ENCODE data around the gene ARRB1. TPM values are rescaled to one million over a fixed set of nuclear protein-coding genes. Genes with fewer than 3 reads are reported as not detected.

ARRB1 gene
- total and polyA plus RNA-seq, 4 donors = 3.3 to 21.2 (median 12.5) TPM

DNA sequence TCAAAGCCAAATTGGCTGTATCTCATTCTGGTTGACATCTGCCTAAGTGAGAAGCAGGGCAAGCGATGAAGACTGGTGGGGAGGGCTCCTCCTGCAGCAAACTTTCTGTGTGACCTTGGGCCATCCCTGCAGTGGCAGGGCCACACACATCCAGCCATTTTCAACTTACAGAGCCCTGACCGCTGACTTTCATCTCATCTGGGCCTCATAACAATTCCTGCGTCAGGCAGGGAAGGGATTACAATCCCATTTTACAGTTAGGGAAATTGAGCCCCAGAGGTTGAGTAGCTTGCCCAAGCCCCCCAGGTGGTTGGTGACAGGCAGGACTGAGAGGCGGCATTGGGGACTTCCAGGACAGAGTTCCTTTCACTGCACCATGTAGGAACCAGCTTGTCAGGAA, 89.0 kb downstream of the ARRB1 start (continued):
- TF ChIP-seq ZBTB33 (IDR thresholded peaks at IDR 0.05) (no peak), FOXA2 (IDR thresholded peaks at IDR 0.05) (no peak), RAD21 (IDR thresholded peaks at IDR 0.05) (no peak), RXRA (IDR thresholded peaks at IDR 0.05) (no peak), SP1 (IDR thresholded peaks at IDR 0.05) (no peak), GABPA (IDR thresholded peaks at IDR 0.05 in 1 of 2, conservative IDR thresholded peaks at IDR 0.05 in 1 of 2) (no peak), HNF4G (IDR thresholded peaks at IDR 0.05) (no peak), FOXA1 (IDR thresholded peaks at IDR 0.05) (no peak), TAF1 (conservative IDR thresholded peaks at IDR 0.05) (no peak)
- TF ChIP-seq, protein P1, sequence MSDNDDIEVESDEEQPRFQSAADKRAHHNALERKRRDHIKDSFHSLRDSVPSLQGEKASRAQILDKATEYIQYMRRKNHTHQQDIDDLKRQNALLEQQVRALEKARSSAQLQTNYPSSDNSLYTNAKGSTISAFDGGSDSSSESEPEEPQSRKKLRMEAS (IDR thresholded peaks at IDR 0.05) = no peak

DNA sequence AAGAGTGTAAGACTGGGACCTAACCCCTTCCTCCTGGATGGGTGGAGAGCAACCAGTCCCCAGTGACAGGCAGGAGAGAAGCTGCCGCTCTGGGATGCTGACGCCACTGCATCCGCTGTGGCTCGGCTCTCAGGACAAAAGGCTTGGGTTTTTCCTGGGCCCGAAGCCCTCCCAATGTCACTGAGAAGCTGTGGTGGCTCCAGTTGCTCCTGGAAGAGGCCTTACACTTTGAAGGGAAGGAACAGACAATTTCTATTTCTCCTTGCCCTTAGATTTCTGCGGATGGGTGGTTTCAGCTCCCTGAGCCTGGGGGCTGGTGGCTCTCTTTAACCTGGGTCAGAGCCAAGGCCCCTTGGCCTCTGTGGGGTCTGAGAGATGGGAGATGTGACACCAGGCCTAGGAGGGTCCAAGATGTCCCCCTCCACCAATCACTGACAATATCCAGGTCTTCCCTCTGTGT, 89.5 kb downstream of the ARRB1 start:
- H3K9ac ChIP-seq (ENCODE audit: low read depth in 1 of 2, low read length in 2 of 2) = no peak overlapping the region
- WGBS = 77% methylated on average over 6 of the region's 6 CpGs
- no peaks in the 10 kb centered on the region for H3K9me3 ChIP-seq (ENCODE audit: control insufficient read depth in 4 of 4, low read length in 3 of 4)
- peaks cover 0 to 2% (median 0%) of the 10 kb centered on the region in 4 donors for H3K36me3 ChIP-seq (ENCODE audit: control insufficient read depth in 4 of 4, insufficient read depth in 3 of 4, low read depth in 1 of 4, low read length in 3 of 4)
- no peak overlapping the region for H3K4me3 ChIP-seq (ENCODE audit: low read depth in 1 of 3, low read length in 3 of 3)
- TF ChIP-seq FOXA1 (IDR thresholded peaks at IDR 0.05) (no peak), GABPA (IDR thresholded peaks at IDR 0.05 in 1 of 2, conservative IDR thresholded peaks at IDR 0.05 in 1 of 2) (no peak), TAF1 (conservative IDR thresholded peaks at IDR 0.05) (no peak), HNF4G (IDR thresholded peaks at IDR 0.05) (no peak), SP1 (IDR thresholded peaks at IDR 0.05) (no peak), REST (IDR thresholded peaks at IDR 0.05) (no peak), RXRA (IDR thresholded peaks at IDR 0.05) (no peak), EGR1 (IDR thresholded peaks at IDR 0.05; ENCODE audit: low read depth in 2 of 2) (no peak)
- H3K27ac ChIP-seq (ENCODE audit: low read depth in 1 of 2, low read length in 2 of 2) = no peak overlapping the region
- peaks cover 0 to 3% (median under 1%) of the 10 kb centered on the region in 4 donors for H3K4me1 ChIP-seq (ENCODE audit: control insufficient read depth in 4 of 4, insufficient read depth in 4 of 4, low read length in 3 of 4)
- no peaks in the 10 kb centered on the region for H3K27me3 ChIP-seq (ENCODE audit: control insufficient read depth in 4 of 4, insufficient read depth in 4 of 4, low read length in 3 of 4)
- DNase-seq (ENCODE audit: low spot score) = no peak

- Histone ChIP-seq H3K27ac (ENCODE audit: low read depth in 1 of 2, low read length in 2 of 2) (no peak overlapping the region), H3K9me3 (ENCODE audit: control insufficient read depth in 4 of 4, low read length in 3 of 4) (no peaks in the 10 kb centered on the region), H3K27me3 (ENCODE audit: control insufficient read depth in 4 of 4, insufficient read depth in 4 of 4, low read length in 3 of 4) (no peaks in the 10 kb centered on the region), H3K4me3 (ENCODE audit: low read depth in 1 of 3, low read length in 3 of 3) (no peak overlapping the region), H3K9ac (ENCODE audit: low read depth in 1 of 2, low read length in 2 of 2) (no peak overlapping the region), H3K4me1 (ENCODE audit: control insufficient read depth in 4 of 4, insufficient read depth in 4 of 4, low read length in 3 of 4) (peaks cover 0 to 3% (median under 1%) of the 10 kb centered on the region in 4 donors), H3K36me3 (ENCODE audit: control insufficient read depth in 4 of 4, insufficient read depth in 3 of 4, low read depth in 1 of 4, low read length in 3 of 4) (no peaks in the 10 kb centered on the region)
- TF ChIP-seq NR2F2 (IDR thresholded peaks at IDR 0.05) (peak; percentile 31), HNF4G (IDR thresholded peaks at IDR 0.05) (no peak), REST (IDR thresholded peaks at IDR 0.05) (no peak), RAD21 (IDR thresholded peaks at IDR 0.05) (no peak), SP1 (IDR thresholded peaks at IDR 0.05) (no peak), JUND (IDR thresholded peaks at IDR 0.05) (no peak), FOXA2 (IDR thresholded peaks at IDR 0.05) (no peak)
- no peak for DNase-seq (ENCODE audit: low spot score)
- 57% methylated on average over 10 of the region's 10 CpGs for WGBS
Measured at GRCh38 chr11:75260396-75261170, 90.9 kb downstream of the ARRB1 start.
